H1 (cell line): ENCODE measurements around the gene IFT122.
"Not testable (repeated sequence)": the region's sequence is repeated elsewhere in the genome, so short reads cannot be mapped to it uniquely, and the experiment has no call there.

Source experiments
- CBX8 ChIP-seq: fragments of 300-800, 300-1000 bp; sonication (generic); IDR thresholded peaks from 2 replicates; pipeline ENCODE4 v1.7.1; 2016; ENCODE audit warnings: low read depth, low read length, borderline replicate concordance
- CHD2 ChIP-seq: IDR thresholded peaks from 2 replicates; pipeline ENCODE4 v1.6.1; 2012; ENCODE audit warnings: low read length, improper control_type of control experiment
- RXRA ChIP-seq: IDR thresholded peaks from 2 replicates; pipeline ENCODE4 v1.6.1; 2011; ENCODE audit warnings: low read depth, mild to moderate bottlenecking, low read length, moderate library complexity; ENCODE audit not compliant: insufficient read depth
- SP1 ChIP-seq: IDR thresholded peaks from 2 replicates; pipeline ENCODE4 v1.6.1; 2011; ENCODE audit warnings: low read depth, low read length
- SRF ChIP-seq: IDR thresholded peaks from 2 replicates; pipeline ENCODE4 v1.6.1; 2011; ENCODE audit warnings: mild to moderate bottlenecking, low read depth, low read length, moderate library complexity
- SUZ12 ChIP-seq: fragments of 200-600 bp; sonication (generic); IDR thresholded peaks from 2 replicates; pipeline ENCODE4 v1.6.1; 2012; ENCODE audit warnings: mild to moderate bottlenecking, inconsistent platforms, low read length, moderate library complexity, mixed read lengths
- TAF1 ChIP-seq: IDR thresholded peaks from 2 replicates; pipeline ENCODE4 v1.6.1; 2011; ENCODE audit warnings: mild to moderate bottlenecking, low read depth, low read length
- TBP ChIP-seq: IDR thresholded peaks from 2 replicates; pipeline ENCODE4 v1.6.1; 2011; ENCODE audit warnings: low read depth, low read length, improper control_type of control experiment
- TEAD4 ChIP-seq: IDR thresholded peaks from 2 replicates; pipeline ENCODE4 v1.6.1; 2012; ENCODE audit warnings: low read depth, low read length, inconsistent platforms, mixed read lengths
- ZNF274 ChIP-seq: IDR thresholded peaks from 2 replicates; pipeline ENCODE4 v1.7.0; 2012; ENCODE audit warnings: low read length, borderline replicate concordance; ENCODE audit errors: extremely low read depth
- TF ChIP-seq, protein P1 (sequence below), 3 experiments: IDR thresholded peaks; 1 replicate in 2 of 3; 2 replicates in 1 of 3; pipeline versions ENCODE4 v1.5.1 to v1.6.1; 2011; ENCODE audit warnings: low read length in 3 of 3, mild to moderate bottlenecking in 3 of 3, inconsistent platforms in 2 of 3, low read depth in 1 of 3, moderate library complexity in 1 of 3; ENCODE audit not compliant: insufficient read depth in 1 of 3; ENCODE audit errors: control extremely low read depth in 1 of 3

DNA sequence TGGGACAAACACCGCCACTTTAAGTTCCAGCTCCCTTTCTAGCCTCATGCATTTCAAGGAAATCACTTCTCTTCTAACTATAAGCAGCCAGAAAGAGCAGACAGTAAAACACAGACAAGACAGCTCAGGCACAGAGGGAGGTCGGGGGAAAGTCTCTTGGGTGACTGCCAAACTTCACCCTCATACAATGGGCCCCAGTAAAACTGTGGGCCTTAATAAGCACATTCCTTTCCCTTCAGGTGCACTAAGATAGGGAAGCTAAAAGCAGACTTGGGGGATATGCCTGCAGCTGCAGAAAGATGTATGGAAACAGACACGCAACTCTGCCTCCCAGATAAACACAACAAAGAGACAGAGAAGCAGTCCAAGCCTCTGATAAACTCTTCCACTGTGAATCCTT is 26.8 kb upstream of the IFT122 start:
- not testable (repeated sequence) for TF ChIP-seq SUZ12, CHD2, SRF, CBX8, RXRA, TBP, ZNF274, TAF1, SP1, TEAD4
- TF ChIP-seq, protein P1, sequence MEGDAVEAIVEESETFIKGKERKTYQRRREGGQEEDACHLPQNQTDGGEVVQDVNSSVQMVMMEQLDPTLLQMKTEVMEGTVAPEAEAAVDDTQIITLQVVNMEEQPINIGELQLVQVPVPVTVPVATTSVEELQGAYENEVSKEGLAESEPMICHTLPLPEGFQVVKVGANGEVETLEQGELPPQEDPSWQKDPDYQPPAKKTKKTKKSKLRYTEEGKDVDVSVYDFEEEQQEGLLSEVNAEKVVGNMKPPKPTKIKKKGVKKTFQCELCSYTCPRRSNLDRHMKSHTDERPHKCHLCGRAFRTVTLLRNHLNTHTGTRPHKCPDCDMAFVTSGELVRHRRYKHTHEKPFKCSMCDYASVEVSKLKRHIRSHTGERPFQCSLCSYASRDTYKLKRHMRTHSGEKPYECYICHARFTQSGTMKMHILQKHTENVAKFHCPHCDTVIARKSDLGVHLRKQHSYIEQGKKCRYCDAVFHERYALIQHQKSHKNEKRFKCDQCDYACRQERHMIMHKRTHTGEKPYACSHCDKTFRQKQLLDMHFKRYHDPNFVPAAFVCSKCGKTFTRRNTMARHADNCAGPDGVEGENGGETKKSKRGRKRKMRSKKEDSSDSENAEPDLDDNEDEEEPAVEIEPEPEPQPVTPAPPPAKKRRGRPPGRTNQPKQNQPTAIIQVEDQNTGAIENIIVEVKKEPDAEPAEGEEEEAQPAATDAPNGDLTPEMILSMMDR (IDR thresholded peaks at IDR 0.05; ENCODE audit: control extremely low read depth in 1 of 3, insufficient read depth in 1 of 3, low read depth in 1 of 3, low read length in 3 of 3), result not testable (repeated sequence)
